Hepatic stellate cell (primary cell): ENCODE results near the gene MLST8.

ENCODE experiments used
- DNase-seq: peaks from one replicate; pipeline ENCODE4 v3.0.0; 2011; ENCODE audit warnings: low spot score

MLST8 gene, protein sequence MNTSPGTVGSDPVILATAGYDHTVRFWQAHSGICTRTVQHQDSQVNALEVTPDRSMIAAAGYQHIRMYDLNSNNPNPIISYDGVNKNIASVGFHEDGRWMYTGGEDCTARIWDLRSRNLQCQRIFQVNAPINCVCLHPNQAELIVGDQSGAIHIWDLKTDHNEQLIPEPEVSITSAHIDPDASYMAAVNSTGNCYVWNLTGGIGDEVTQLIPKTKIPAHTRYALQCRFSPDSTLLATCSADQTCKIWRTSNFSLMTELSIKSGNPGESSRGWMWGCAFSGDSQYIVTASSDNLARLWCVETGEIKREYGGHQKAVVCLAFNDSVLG

GRCh38 chr16:2205104-2205966, at the start of gene MLST8:
Gene MLST8 (plus strand): TSS chr16:2205454. CDS start chr16:2206086, 632 bp downstream.
- DNase-seq = peak; percentile 100

GRCh38 chr16:2155977-2156848, 49.0 kb upstream of the MLST8 start:
- DNase-seq = peak; percentile 68

DNA sequence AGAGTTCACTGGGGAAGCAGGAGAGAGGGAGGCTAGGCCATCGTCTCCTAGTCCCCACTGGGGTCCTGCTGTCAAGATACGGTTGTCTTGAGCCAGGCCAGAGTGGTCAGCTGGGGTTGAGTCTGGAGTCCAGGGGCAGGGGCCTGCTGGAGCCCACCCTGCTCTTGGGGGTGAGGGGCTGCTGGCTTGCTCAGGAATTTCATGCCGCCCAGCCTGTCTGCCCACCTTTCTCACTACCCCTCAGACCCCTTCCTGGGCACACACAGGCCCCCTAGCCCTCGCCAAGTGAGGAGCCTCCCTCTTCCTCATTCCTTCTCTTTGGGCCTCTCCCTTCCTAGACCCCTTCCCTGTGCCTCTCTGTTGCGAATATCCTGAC, 48.4 kb upstream of the MLST8 start:
- no peak for DNase-seq

- DNase-seq = no peak
These were observed 47.6 kb upstream of the MLST8 start for GRCh38 chr16:2157480-2158261.

DNA sequence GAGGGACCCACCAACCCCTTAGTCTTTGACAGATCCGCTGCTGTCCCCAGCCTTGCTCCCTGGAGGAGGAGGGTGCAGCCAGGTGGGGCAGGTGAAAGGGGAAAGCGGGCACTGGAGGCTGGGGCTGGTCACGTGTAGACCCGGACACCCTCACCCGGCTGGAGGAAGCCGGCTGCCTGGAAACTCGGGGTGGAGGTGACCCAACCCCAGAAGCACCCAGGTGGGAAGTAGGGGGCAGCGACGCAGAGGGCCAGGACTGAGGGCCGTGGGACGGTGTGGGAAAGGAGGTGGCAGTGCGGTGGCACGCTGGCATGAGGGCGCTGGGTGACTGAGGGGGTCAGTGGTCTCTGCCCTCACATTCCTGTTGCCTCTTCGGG, 47.0 kb upstream of the MLST8 start:
- DNase-seq = no peak

GRCh38 chr16:2159175-2159838, 45.9 kb upstream of the MLST8 start:
- DNase-seq = peak; percentile 54

DNA sequence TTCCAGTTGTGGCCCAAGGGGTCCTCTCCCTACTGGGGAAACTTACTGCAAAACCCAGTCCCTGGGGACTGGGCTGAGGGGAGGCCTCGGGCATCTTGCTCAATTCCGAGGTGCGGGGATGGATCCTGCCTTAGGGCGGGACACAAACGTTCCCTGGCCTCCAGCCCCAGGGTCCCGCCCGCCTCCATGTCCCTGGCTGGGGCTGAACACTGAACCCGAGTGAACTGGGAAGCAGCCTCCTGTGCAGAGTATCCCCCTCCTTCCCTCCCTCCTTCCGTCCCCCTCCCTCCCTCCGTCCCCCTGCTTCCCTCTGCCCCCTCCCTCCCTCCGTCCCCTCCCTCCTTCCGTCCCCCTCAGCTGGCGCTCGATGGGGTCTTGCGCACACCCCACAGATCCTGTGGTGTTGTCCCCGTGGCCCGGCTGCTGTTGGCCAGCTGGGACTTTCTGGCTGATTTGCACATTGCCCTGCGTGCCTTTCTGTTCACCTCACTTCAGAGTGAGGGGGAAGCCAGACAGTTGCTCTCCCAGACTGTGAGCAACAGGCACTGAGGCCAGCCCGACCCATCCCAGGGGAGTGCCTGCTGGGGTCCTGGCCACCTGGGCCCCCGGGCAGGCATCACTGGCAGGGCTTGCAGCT, 44.2 kb upstream of the MLST8 start:
- DNase-seq = peak; percentile 42

- no peak for DNase-seq
These were observed 43.3 kb upstream of the MLST8 start for GRCh38 chr16:2161911-2162310.

- no peak for DNase-seq
These were observed 42.6 kb upstream of the MLST8 start for GRCh38 chr16:2162676-2163118.

DNA sequence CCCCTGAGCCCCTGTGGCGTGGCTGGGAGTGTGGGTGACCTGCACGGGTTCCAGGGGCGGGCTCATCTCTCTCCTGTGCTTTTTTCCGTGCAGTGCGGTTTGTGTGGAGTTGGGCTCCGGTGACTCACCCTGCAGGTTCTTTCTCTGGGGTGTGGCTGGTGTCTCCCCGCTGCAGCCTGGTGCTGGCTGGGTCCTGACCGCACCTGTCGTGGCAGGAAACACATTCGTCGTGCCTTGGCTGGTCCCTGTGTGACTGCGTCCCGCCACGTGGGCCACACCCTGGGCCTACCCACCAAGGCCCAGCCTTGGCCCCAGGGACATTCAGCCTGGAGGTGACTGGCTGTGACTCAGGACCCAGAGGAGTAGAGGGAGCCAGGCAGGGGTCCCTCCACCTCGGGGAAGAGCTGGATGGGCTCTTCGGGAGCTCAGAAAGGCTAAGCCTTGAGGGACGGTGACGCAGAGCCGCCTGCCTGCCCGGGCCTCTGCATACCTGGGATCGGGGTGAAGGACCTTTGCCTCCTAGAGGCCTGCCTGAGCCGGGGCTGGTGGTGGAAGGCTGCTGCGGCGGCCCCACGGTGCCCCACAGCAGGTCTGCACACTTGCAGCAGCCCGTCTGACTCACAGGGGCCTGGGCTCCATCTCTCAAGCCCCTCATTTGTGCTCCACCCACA, 41.9 kb upstream of the MLST8 start:
- no peak for DNase-seq

DNA sequence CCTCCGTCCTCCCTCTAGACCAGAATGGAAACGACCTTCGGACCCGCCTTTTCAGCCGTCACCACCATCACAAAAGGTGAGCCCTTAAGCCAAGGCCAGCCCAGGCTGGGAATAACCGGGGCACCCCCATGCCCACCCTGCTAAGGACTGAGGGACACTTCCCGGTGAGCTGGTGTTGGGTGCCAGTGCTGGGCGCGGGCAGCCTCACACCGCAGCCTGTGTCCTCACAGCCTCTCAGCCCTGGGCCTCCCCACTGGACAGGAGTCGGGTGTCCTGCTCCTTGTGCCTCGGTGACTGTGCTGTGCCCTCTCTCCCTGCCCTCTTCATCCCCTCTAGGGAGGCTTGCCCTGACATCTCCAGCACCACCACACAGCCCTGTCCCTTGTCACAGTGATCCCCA, 39.4 kb upstream of the MLST8 start:
- no peak for DNase-seq

DNA sequence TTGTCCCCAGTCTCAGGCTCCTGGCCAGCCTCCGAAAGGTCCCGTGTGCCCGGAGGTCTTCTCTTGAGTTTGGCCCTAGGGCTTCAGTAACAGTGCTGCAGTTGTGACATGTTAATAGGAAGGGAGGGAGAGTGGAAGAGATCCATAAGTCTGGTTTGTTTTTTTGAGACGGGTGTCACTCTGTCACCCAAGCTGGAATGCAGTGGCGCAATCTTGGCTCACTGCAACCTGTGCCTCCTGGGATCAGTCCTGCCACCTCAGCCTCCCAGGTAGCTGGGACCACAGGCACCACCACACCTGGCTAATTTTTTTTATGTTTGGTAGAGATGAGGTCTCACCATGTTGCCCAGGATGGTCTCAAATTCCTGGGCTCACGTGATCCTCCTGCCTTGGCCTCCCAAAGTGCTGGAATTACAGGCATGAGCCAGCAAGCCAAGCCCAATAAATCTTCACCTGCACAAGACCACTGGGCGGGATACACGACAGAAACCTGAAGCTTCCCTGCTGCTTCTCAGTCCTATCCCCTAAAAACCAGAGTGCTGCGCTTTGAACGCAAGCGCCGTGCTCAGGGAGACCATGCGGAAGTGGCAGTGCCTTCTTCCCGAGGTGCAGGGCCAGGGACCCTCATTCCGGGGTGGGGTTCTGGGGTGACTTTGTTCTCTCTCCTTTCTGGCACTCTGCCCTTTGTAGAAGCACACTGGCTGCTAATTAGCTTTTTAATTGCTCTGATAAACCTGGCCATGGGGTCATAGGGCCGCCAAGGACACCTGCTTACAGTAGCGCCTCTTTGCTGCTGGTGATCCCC, 38.8 kb upstream of the MLST8 start:
- no peak for DNase-seq

- no peak for DNase-seq
These were observed 38.1 kb upstream of the MLST8 start for GRCh38 chr16:2167068-2167638.

DNA sequence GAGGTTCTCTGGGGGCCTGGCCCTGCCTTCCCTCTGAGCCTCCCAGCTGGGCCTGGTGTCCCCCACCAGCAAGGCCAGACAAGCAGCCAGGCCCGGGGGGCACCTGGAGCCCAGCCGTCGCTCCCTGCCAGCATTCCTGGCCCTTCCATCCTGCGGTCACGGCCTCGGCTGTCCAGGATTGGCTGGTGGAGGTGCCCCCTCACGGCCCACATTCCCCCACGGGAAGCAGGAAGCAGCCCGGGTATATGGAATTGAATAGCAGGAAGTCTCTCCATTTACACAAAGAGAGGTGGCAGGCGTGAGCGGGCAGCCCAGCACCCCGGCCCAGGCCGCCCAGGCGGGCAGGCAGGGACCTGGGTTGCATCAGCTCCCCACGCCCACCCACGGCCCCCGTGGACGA, 35.2 kb upstream of the MLST8 start:
- no peak for DNase-seq

GRCh38 chr16:2170587-2171435, 34.4 kb upstream of the MLST8 start:
- no peak for DNase-seq

DNA sequence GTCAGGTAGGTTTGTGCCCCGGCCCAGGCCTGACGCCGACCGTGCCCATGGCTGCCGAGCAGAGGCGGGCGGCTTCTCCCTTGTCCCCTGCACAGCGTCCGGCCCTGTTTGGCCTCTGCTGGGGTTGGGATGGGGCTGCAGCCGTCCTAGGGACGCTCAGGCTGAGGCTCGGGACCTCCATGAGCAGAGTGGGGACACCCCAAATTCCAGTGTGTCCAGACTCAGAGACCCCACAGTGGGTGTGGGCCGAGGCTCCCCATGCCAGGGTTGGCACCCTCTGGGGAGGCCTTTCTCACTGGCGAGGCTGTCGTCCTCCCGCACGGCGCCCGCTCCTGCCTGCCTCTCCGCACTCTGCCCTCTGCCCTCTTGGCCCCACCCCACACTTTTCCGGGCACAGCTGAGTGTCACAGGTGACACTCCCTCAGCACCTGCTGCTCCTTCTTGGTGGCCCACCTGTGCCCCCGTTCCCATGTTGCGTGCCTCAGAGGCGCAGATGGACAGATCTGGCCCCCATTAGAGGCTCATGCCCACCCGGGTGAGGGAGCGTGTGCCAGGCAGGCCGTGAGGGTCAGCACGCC, 33.6 kb upstream of the MLST8 start:
- DNase-seq = no peak

GRCh38 chr16:2172688-2173335, 32.4 kb upstream of the MLST8 start:
- no peak for DNase-seq
